H1 (cell line): Measurements from ENCODE around the gene SLC37A2. TPM values are rescaled to one million over a fixed set of nuclear protein-coding genes. Genes with fewer than 3 reads are reported as not detected.
A peak's percentile ranks its signal among the peaks of the same experiment; 100 is the strongest.

Source experiments
- CTCF ChIA-PET: fragments of 300-600 bp; sonication (Branson Sonifier 250); formaldehyde crosslinking; loops from one replicate; lab custom pipeline; 2021; ENCODE audit not compliant: partially characterized antibody; lab: Charles Lee
- POLR2A ChIA-PET: fragments of 300-600 bp; sonication (Branson Sonifier 250); formaldehyde crosslinking; loops from one replicate; lab custom pipeline; 2021; ENCODE audit warnings: inconsistent platforms; ENCODE audit not compliant: partially characterized antibody; lab: Charles Lee
- DNase-seq, 2 experiments: peaks; one replicate each; pipeline versions ENCODE4 v3.0.0 to v3.0.0-alpha.2; 2010 to 2022; ENCODE audit warnings: low spot score in 2 of 2, low read depth in 1 of 2, mixed read lengths in 1 of 2
- FAIRE-seq: peaks from 2 replicates; lab custom pipeline; 2011; peaks lifted over from hg19 to GRCh38; lab: Jason Lieb, UNC
- H2AFZ ChIP-seq: 2 replicates; pipeline ENCODE4 v1.8.1; 2012; ENCODE audit warnings: low read length, inconsistent platforms
- H2AK5ac ChIP-seq: 2 replicates; pipeline ENCODE4 v1.6.1; 2013; ENCODE audit warnings: low read depth, low read length
- H2BK120ac ChIP-seq: replicated peaks from 2 replicates; pipeline ENCODE3; 2013; ENCODE audit warnings: low read depth, low read length, inconsistent platforms
- H2BK12ac ChIP-seq: 2 replicates; pipeline ENCODE4 v1.6.1; 2013; ENCODE audit warnings: low read depth, low read length
- H2BK15ac ChIP-seq: 2 replicates; pipeline ENCODE4 v1.6.1; 2013; ENCODE audit warnings: low read length
- H2BK20ac ChIP-seq: 2 replicates; pipeline ENCODE4 v1.6.1; 2013; ENCODE audit warnings: low read length
- H2BK5ac ChIP-seq: 2 replicates; pipeline ENCODE4 v1.6.1; 2013; ENCODE audit warnings: low read depth, low read length
- H3K14ac ChIP-seq: 2 replicates; pipeline ENCODE4 v1.6.1; 2013; ENCODE audit warnings: inconsistent platforms; ENCODE audit not compliant: insufficient read length
- H3K18ac ChIP-seq: 2 replicates; pipeline ENCODE4 v1.6.1; 2013; ENCODE audit warnings: low read length; ENCODE audit errors: extremely low read depth
- H3K23ac ChIP-seq: 2 replicates; pipeline ENCODE4 v1.6.1; 2013; ENCODE audit warnings: inconsistent platforms; ENCODE audit not compliant: insufficient read length
- H3K23me2 ChIP-seq: 2 replicates; pipeline ENCODE4 v1.6.1; 2013; ENCODE audit warnings: low read depth, low read length
- H3K27ac ChIP-seq: 2 replicates; pipeline ENCODE4 v1.6.1; 2011; ENCODE audit warnings: low read depth, low read length, inconsistent platforms
- H3K27me3 ChIP-seq, 4 experiments: replicated peaks in 1 of 4; 1 replicate in 1 of 4; 2 replicates in 3 of 4; pipeline versions ENCODE4 v1.6.1 to v1.8.1; 2011 to 2013; ENCODE audit warnings: low read length in 3 of 4, mild to moderate bottlenecking in 3 of 4, inconsistent platforms in 2 of 4, mixed read lengths in 2 of 4, moderate library complexity in 1 of 4; ENCODE audit not compliant: control insufficient read depth in 3 of 4, insufficient read depth in 3 of 4; ENCODE audit errors: extremely low read depth in 1 of 4
- H3K36me3 ChIP-seq, 4 experiments: 2 replicates each; pipeline versions ENCODE4 v1.6.1 to v1.8.1; 2011 to 2013; ENCODE audit warnings: mild to moderate bottlenecking in 4 of 4, low read length in 3 of 4, moderate library complexity in 2 of 4, control low read depth in 1 of 4, inconsistent platforms in 1 of 4; ENCODE audit not compliant: insufficient read depth in 4 of 4, control insufficient read depth in 2 of 4
- H3K4ac ChIP-seq: replicated peaks from 2 replicates; pipeline ENCODE3; 2013; ENCODE audit warnings: low read length, low read depth, mixed read lengths, inconsistent platforms; ENCODE audit not compliant: insufficient read length
- H3K4me1 ChIP-seq, 4 experiments: replicated peaks in 1 of 4; 1 replicate in 1 of 4; 2 replicates in 3 of 4; pipeline versions ENCODE4 v1.6.1 to v1.8.1; 2011 to 2013; ENCODE audit warnings: low read length in 3 of 4, inconsistent platforms in 2 of 4, mixed read lengths in 1 of 4; ENCODE audit not compliant: insufficient read depth in 4 of 4, control insufficient read depth in 3 of 4
- H3K4me2 ChIP-seq, 2 experiments: 2 replicates each; pipeline versions ENCODE4 v1.6.1 to v1.8.1; 2011 to 2013; ENCODE audit warnings: low read depth in 2 of 2, low read length in 2 of 2, control low read depth in 1 of 2, inconsistent platforms in 1 of 2, mild to moderate bottlenecking in 1 of 2; ENCODE audit not compliant: insufficient read depth in 1 of 2
- H3K4me3 ChIP-seq, 4 experiments: fragments of 200-600, 300-600 bp in 1 of 4; sonication (generic), shearing (Covaris generic), sonication (Bioruptor Twin) in 1 of 4; 2 replicates each; pipeline versions ENCODE4 v1.5.1 to v1.8.1; 2011 to 2016; ENCODE audit warnings: low read length in 4 of 4, low read depth in 3 of 4, control low read depth in 2 of 4, inconsistent platforms in 2 of 4, mild to moderate bottlenecking in 2 of 4, mixed read lengths in 1 of 4, moderate library complexity in 1 of 4; ENCODE audit not compliant: insufficient read depth in 2 of 4; ENCODE audit errors: extremely low read depth in 1 of 4
- H3K56ac ChIP-seq: replicated peaks from 2 replicates; pipeline ENCODE3; 2013; ENCODE audit warnings: low read depth, mild to moderate bottlenecking, mixed read lengths, low read length, inconsistent platforms; ENCODE audit not compliant: insufficient read length
- H3K79me1 ChIP-seq: 2 replicates; pipeline ENCODE4 v1.6.1; 2013; ENCODE audit warnings: low read depth, low read length, control low read depth
- H3K79me2 ChIP-seq, 2 experiments: 2 replicates each; pipeline versions ENCODE4 v1.6.1 to v1.8.1; 2012 to 2013; ENCODE audit warnings: low read length in 2 of 2, mild to moderate bottlenecking in 2 of 2, inconsistent platforms in 1 of 2; ENCODE audit not compliant: insufficient read depth in 2 of 2, control insufficient read depth in 1 of 2
- H3K9ac ChIP-seq, 4 experiments: replicated peaks in 1 of 4; 1 replicate in 1 of 4; 2 replicates in 3 of 4; pipeline versions ENCODE4 v1.6.1 to v1.8.1; 2011 to 2013; ENCODE audit warnings: low read depth in 3 of 4, low read length in 3 of 4, control low read depth in 2 of 4, mild to moderate bottlenecking in 2 of 4, moderate library complexity in 2 of 4, inconsistent platforms in 1 of 4; ENCODE audit errors: extremely low read depth in 1 of 4
- H3K9me3 ChIP-seq, 2 experiments: 2 replicates each; pipeline versions ENCODE4 v1.6.1 to v1.8.1; 2012 to 2013; ENCODE audit warnings: mild to moderate bottlenecking in 2 of 2, moderate library complexity in 2 of 2, control low read depth in 1 of 2, inconsistent platforms in 1 of 2, low read depth in 1 of 2, low read length in 1 of 2, mixed read lengths in 1 of 2; ENCODE audit not compliant: insufficient read depth in 2 of 2
- H4K20me1 ChIP-seq, 2 experiments: replicated peaks in 1 of 2; 2 replicates each; pipeline versions ENCODE3 to v1.8.1; 2011 to 2013; ENCODE audit warnings: inconsistent platforms in 2 of 2, low read length in 2 of 2, mild to moderate bottlenecking in 1 of 2; ENCODE audit not compliant: insufficient read depth in 2 of 2, control insufficient read depth in 1 of 2
- H4K5ac ChIP-seq: 2 replicates; pipeline ENCODE4 v1.6.1; 2013; ENCODE audit warnings: low read length, low read depth, mixed read lengths, inconsistent platforms; ENCODE audit not compliant: insufficient read length
- H4K8ac ChIP-seq: 2 replicates; pipeline ENCODE4 v1.8.0; 2013; ENCODE audit warnings: mild to moderate bottlenecking, moderate library complexity, low read length, inconsistent platforms; ENCODE audit not compliant: insufficient read depth; ENCODE audit errors: extremely low read depth
- H4K91ac ChIP-seq: replicated peaks from 2 replicates; pipeline ENCODE3; 2013; ENCODE audit warnings: low read length, mixed read lengths, inconsistent platforms; ENCODE audit not compliant: insufficient read length
- SAP30 ChIP-seq: fragments of 300-600 bp; sonication (generic); IDR thresholded peaks from 2 replicates; pipeline ENCODE4 v1.7.1; 2012; ENCODE audit warnings: low read length, moderate library complexity, mild to moderate bottlenecking, inconsistent platforms; ENCODE audit not compliant: insufficient read depth, insufficient replicate concordance
- WGBS, 2 experiments: shearing (Covaris generic) in 1 of 2; methylation state at CpG; one replicate each; pipeline versions ENCODE4 v1.1.6 to v1.1.7; 2013 to 2015; ENCODE audit warnings: low lambda C conversion rate in 2 of 2, mixed read lengths in 2 of 2, inconsistent platforms in 1 of 2, low coverage in 1 of 2, missing lambda C conversion rate in 1 of 2; ENCODE audit not compliant: insufficient replicate concordance in 2 of 2, insufficient coverage in 1 of 2, insufficient read length in 1 of 2; ENCODE audit errors: extremely low coverage in 1 of 2, missing lambda C conversion rate in 1 of 2; 5-methylcytosine and 5-hydroxymethylcytosine counted together
- polyA plus RNA-seq, 7 experiments: library from polyadenylated mRNA; depleted of rRNA in 3 of 7; stranded (reverse) in 5 of 7; unstranded in 2 of 7; fragments of >200 nt in 5 of 7; fragments of 200-250 nt in 2 of 7; gene quantifications; 1 replicate in 5 of 7; 2 replicates in 1 of 7; 4 replicates in 1 of 7; pipeline versions ENCODE4 v1.2.1 to v1.2.3, GENCODE V29; 2011 to 2013; ENCODE audit warnings: missing spikeins in 2 of 7, mixed read lengths in 2 of 7
- total RNA-seq: library from RNA; stranded (reverse); fragmentation: NEBNext Ultra II Directional; extraction: Animal tissue kit (Norgen Biotek cat#: 25700); gene quantifications from 2 replicates; pipeline ENCODE4 v1.2.1, GENCODE V29; 2021
- TF ChIP-seq, protein P1 (sequence below): IDR thresholded peaks from 2 replicates; pipeline ENCODE4 v1.6.1; 2012; ENCODE audit warnings: inconsistent platforms

Gene SLC37A2
- total and polyA plus RNA-seq, 2 of the 8 experiments (the other 6 are each of a cell fraction or from before 2014, with no cell fraction given): 1.3 to 1.9 TPM

DNA sequence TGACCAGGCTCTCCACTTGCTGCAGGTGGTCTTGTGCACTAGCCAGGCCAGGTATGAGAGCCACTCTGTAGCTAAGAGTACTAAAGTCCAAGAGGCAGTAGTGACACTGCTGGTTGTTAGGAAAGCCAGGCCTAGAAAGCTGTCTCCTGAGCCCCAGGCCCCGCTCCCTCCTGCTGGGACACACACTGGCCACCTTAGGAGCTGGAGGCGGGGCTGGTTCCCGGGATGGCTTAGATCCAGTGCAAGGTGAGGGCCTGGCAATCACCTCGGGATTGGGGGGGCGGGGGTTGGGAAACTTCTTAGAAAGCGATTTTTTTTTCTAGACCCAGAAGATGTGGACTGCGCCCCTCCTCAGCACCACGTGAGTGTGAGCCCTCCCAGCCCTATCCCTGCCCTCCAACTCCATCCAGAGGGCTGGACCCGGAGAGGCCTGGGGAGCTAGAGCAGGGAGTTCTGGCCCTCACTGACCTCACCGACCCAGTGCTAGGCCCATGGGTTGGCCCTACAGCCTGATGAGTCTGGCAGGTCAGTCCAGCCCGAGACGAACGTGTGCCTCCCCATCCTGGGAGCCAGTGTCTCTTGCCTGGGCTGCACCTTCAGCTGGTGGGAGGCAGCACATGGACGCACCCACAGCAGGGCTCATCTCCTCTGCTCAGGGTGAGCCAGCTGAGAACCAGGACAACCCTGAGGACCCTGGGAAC is 18.1 kb downstream of the SLC37A2 start:
- Histone ChIP-seq H3K9ac (no peak overlapping the region), H2BK5ac (peak overlapping the region; percentile 24; the same call in 1 of the 2 replicates), H3K4ac (no peak overlapping the region), H2BK20ac (no peak overlapping the region), H3K23me2 (no peaks in the 10 kb centered on the region), H3K4me2 (no peak overlapping the region; a peak in 1 of 4 replicates), H3K27me3 (no peaks in the 10 kb centered on the region; a peak in 1 of 7 replicates), H3K23ac (no peak overlapping the region), H2BK120ac (no peak overlapping the region), H3K36me3 (no peaks in the 10 kb centered on the region), H3K14ac (no peak overlapping the region), H2AK5ac (no peak overlapping the region), H2BK12ac (peak overlapping the region; percentile 39; the same call in 1 of the 2 replicates), H2AFZ (no peak overlapping the region), H4K91ac (peak overlapping the region; percentile 44), H3K4me1 (peaks cover 0 to 5% (median 0%) of the 10 kb centered on the region in 4 experiments; a peak in 2 of 7 replicates), H3K56ac (no peak overlapping the region), H4K5ac (no peak overlapping the region), H3K79me2 (no peaks in the 10 kb centered on the region), H3K4me3 (no peak overlapping the region), H3K18ac (no peak overlapping the region; the same call in 1 of the 2 replicates), H3K9me3 (no peaks in the 10 kb centered on the region), H3K27ac (no peak overlapping the region), H3K79me1 (no peaks in the 10 kb centered on the region; the same call in 1 of the 2 replicates), H4K20me1 (no peaks in the 10 kb centered on the region), H2BK15ac (no peak overlapping the region), H4K8ac (no peak overlapping the region; the same call in 1 of the 2 replicates)
- 74% methylated on average over 14 of the region's 14 CpGs; no CpG with 5 or more reads in 1 of the 2 experiments for WGBS, 2 experiments
- FAIRE-seq: no peak
- POLR2A ChIA-PET: interaction anchor here (1.0 to 1.6 kb wide), 2 partner anchors 10 to 17 kb away, joined by 3 to 5 read pairs; partner anchors contain the start of gene SLC37A2
- CTCF ChIA-PET: interaction anchor here (0.7 to 29.4 kb wide), 8 partner anchors 5 to 348 kb away, joined by 3 to 486 read pairs (median 119); partner anchors contain the start of gene TMEM218
- TF ChIP-seq, protein P1, sequence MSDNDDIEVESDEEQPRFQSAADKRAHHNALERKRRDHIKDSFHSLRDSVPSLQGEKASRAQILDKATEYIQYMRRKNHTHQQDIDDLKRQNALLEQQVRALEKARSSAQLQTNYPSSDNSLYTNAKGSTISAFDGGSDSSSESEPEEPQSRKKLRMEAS: peak; percentile 38; the same call in 1 of the 2 replicates
- no peak for TF ChIP-seq SAP30
- no peak for DNase-seq
